Measurements from ENCODE around the gene MYO7B.

GRCh38 chr2:127626917-127627739 is 91.6 kb downstream of the MYO7B start:
- TF ChIP-seq CTCF (IDR thresholded peaks at IDR 0.05) = no peak
- no peak for TF ChIP-seq POLR2A (IDR thresholded peaks at IDR 0.05)

Data from Peyer's patch (tissue), 4 donors.